H9 (cell line): ENCODE data around the gene MBP. TPM values are rescaled to one million over a fixed set of nuclear protein-coding genes. Genes with fewer than 3 reads are reported as not detected.

Experiments used
- DNase-seq: peaks from one replicate; pipeline ENCODE4 v3.0.0-alpha.2; 2017
- H2AFZ ChIP-seq: one replicate; pipeline ENCODE4 v1.6.1; 2013; ENCODE audit warnings: mild to moderate bottlenecking, low read length, control low read depth, moderate library complexity
- H2AK5ac ChIP-seq: 2 replicates; pipeline ENCODE4 v1.6.1; 2013; ENCODE audit warnings: low read length, control low read depth, mixed read lengths; ENCODE audit not compliant: insufficient read length
- H2BK120ac ChIP-seq: one replicate; pipeline ENCODE4 v1.6.1; 2013; ENCODE audit warnings: low read depth, mild to moderate bottlenecking, low read length, control low read depth, inconsistent platforms; ENCODE audit not compliant: poor library complexity, severe bottlenecking
- H2BK12ac ChIP-seq: 2 replicates; pipeline ENCODE4 v1.6.1; 2013; ENCODE audit warnings: low read length, control low read depth, mixed read lengths, low read depth; ENCODE audit not compliant: insufficient read length
- H2BK15ac ChIP-seq: 2 replicates; pipeline ENCODE4 v1.6.1; 2013; ENCODE audit warnings: low read depth, low read length, control low read depth
- H2BK20ac ChIP-seq: one replicate; pipeline ENCODE4 v1.6.1; 2013; ENCODE audit warnings: low read depth, mild to moderate bottlenecking, low read length, control low read depth, inconsistent platforms; ENCODE audit not compliant: poor library complexity, severe bottlenecking
- H2BK5ac ChIP-seq: 2 replicates; pipeline ENCODE4 v1.6.1; 2013; ENCODE audit warnings: low read length, control low read depth, mixed read lengths; ENCODE audit not compliant: insufficient read length
- H3K14ac ChIP-seq: 2 replicates; pipeline ENCODE4 v1.6.1; 2013; ENCODE audit warnings: low read length, control low read depth; ENCODE audit not compliant: insufficient read depth
- H3K18ac ChIP-seq: 2 replicates; pipeline ENCODE4 v1.6.1; 2013; ENCODE audit warnings: low read depth, mild to moderate bottlenecking, mixed read lengths, low read length, control low read depth; ENCODE audit not compliant: insufficient read length
- H3K23ac ChIP-seq: 2 replicates; pipeline ENCODE4 v1.6.1; 2013; ENCODE audit warnings: low read length, control low read depth, mixed read lengths, low read depth; ENCODE audit not compliant: insufficient read length
- H3K23me2 ChIP-seq: 2 replicates; pipeline ENCODE4 v1.6.1; 2013; ENCODE audit warnings: low read depth, mild to moderate bottlenecking, mixed read lengths, low read length, control low read depth; ENCODE audit not compliant: insufficient read length, poor library complexity, severe bottlenecking
- H3K27ac ChIP-seq: 2 replicates; pipeline ENCODE4 v1.5.1; 2013; ENCODE audit warnings: low read length, control low read depth, mixed read lengths, low read depth; ENCODE audit not compliant: insufficient read length
- H3K27me3 ChIP-seq: 2 replicates; pipeline ENCODE4 v1.6.1; 2013; ENCODE audit warnings: low read length, control low read depth, inconsistent platforms; ENCODE audit not compliant: insufficient read depth
- H3K4ac ChIP-seq: 2 replicates; pipeline ENCODE4 v1.6.1; 2013; ENCODE audit warnings: low read depth, mild to moderate bottlenecking, control low read depth, inconsistent platforms, low read length, moderate library complexity
- H3K4me1 ChIP-seq: 2 replicates; pipeline ENCODE4 v1.6.1; 2013; ENCODE audit warnings: low read length, control low read depth, inconsistent platforms; ENCODE audit not compliant: insufficient read depth
- H3K4me2 ChIP-seq: 2 replicates; pipeline ENCODE4 v1.6.1; 2013; ENCODE audit warnings: low read length, control low read depth, mixed read lengths; ENCODE audit not compliant: insufficient read length, insufficient read depth
- H3K56ac ChIP-seq: 2 replicates; pipeline ENCODE4 v1.6.1; 2013; ENCODE audit warnings: low read depth, mild to moderate bottlenecking, mixed read lengths, low read length, control low read depth; ENCODE audit not compliant: insufficient read length
- H3K79me1 ChIP-seq: 2 replicates; pipeline ENCODE4 v1.6.1; 2013; ENCODE audit warnings: low read depth, mild to moderate bottlenecking, moderate library complexity, low read length, control low read depth, inconsistent platforms; ENCODE audit not compliant: insufficient read depth, poor library complexity, severe bottlenecking
- H3K79me2 ChIP-seq: 2 replicates; pipeline ENCODE4 v1.6.1; 2013; ENCODE audit warnings: low read length, control low read depth, inconsistent platforms; ENCODE audit not compliant: insufficient read depth
- H3K9ac ChIP-seq: 2 replicates; pipeline ENCODE4 v1.6.1; 2013; ENCODE audit warnings: low read length, control low read depth, mixed read lengths; ENCODE audit not compliant: insufficient read length; ENCODE audit errors: extremely low read depth
- H3K9me3 ChIP-seq: one replicate; pipeline ENCODE4 v1.6.1; 2013; ENCODE audit warnings: low read depth, low read length, inconsistent platforms; ENCODE audit not compliant: control insufficient read depth
- H3T11ph ChIP-seq: one replicate; pipeline ENCODE4 v1.6.1; 2013; ENCODE audit warnings: mild to moderate bottlenecking, low read length, control low read depth, inconsistent platforms
- H4K20me1 ChIP-seq: one replicate; pipeline ENCODE4 v1.6.1; 2013; ENCODE audit not compliant: control insufficient read depth, insufficient read length, insufficient read depth
- H4K5ac ChIP-seq: 2 replicates; pipeline ENCODE4 v1.6.1; 2013; ENCODE audit warnings: low read depth, mild to moderate bottlenecking, mixed read lengths, low read length, control low read depth; ENCODE audit not compliant: insufficient read length
- H4K8ac ChIP-seq: replicated peaks from 2 replicates; pipeline ENCODE4 v1.6.1; 2013; ENCODE audit warnings: low read length, control low read depth, mixed read lengths, low read depth; ENCODE audit not compliant: insufficient read length
- H4K91ac ChIP-seq: 2 replicates; pipeline ENCODE4 v1.6.1; 2013; ENCODE audit warnings: low read depth, mild to moderate bottlenecking, moderate library complexity, mixed read lengths, low read length, control low read depth; ENCODE audit not compliant: insufficient read length
- H3K27ac Mint-ChIP-seq, 3 experiments: 2 replicates in 2 of 3; 3 replicates in 1 of 3; pipeline ENCODE4 v1.8.0; 2020 to 2021; ENCODE audit warnings: mixed read lengths in 3 of 3, mild to moderate bottlenecking in 1 of 3, moderate library complexity in 1 of 3
- H3K27me3 Mint-ChIP-seq: 2 replicates; pipeline ENCODE4 v1.8.0; 2021; ENCODE audit warnings: low read depth, mild to moderate bottlenecking, moderate library complexity, mixed read lengths
- H3K36me3 Mint-ChIP-seq, 3 experiments: 2 replicates in 2 of 3; 3 replicates in 1 of 3; pipeline ENCODE4 v1.8.0; 2020 to 2021; ENCODE audit warnings: low read depth in 3 of 3, mixed read lengths in 3 of 3; ENCODE audit not compliant: insufficient read depth in 1 of 3
- H3K4me1 Mint-ChIP-seq, 2 experiments: 2 replicates each; pipeline ENCODE4 v1.8.0; 2020; ENCODE audit warnings: mixed read lengths in 2 of 2
- H3K4me3 Mint-ChIP-seq, 2 experiments: 2 replicates in 1 of 2; 3 replicates in 1 of 2; pipeline ENCODE4 v1.8.0; 2020 to 2021; ENCODE audit warnings: mild to moderate bottlenecking in 2 of 2, mixed read lengths in 2 of 2, moderate library complexity in 1 of 2
- H3K9me3 Mint-ChIP-seq, 2 experiments: 2 replicates in 1 of 2; 3 replicates in 1 of 2; pipeline ENCODE4 v1.8.0; 2020; ENCODE audit warnings: mild to moderate bottlenecking in 2 of 2, mixed read lengths in 2 of 2, moderate library complexity in 1 of 2
- WGBS: extraction: QIAGEN DNeasy Blood & Tissue Kit; methylation state at CpG from one replicate; pipeline ENCODE4 v1.1.7; 2013; ENCODE audit warnings: missing lambda C conversion rate, low lambda C conversion rate, mixed read lengths; ENCODE audit not compliant: insufficient read length; ENCODE audit errors: extremely low coverage; 5-methylcytosine and 5-hydroxymethylcytosine counted together
- total RNA-seq: library from RNA; stranded (reverse); gene quantifications from 2 replicates; pipeline ENCODE4 v1.2.1, GENCODE V29; 2021
- TF ChIP-seq, protein P1 (sequence below): fragments of 200-600 bp; sonication (generic); conservative IDR thresholded peaks from 3 replicates; pipeline ENCODE4 v1.8.0; 2021; ENCODE audit warnings: antibody characterized with exemption, mild to moderate bottlenecking

The MBP gene
- total RNA-seq, 1 experiment from 2014 or later = 8.6 TPM

DNA sequence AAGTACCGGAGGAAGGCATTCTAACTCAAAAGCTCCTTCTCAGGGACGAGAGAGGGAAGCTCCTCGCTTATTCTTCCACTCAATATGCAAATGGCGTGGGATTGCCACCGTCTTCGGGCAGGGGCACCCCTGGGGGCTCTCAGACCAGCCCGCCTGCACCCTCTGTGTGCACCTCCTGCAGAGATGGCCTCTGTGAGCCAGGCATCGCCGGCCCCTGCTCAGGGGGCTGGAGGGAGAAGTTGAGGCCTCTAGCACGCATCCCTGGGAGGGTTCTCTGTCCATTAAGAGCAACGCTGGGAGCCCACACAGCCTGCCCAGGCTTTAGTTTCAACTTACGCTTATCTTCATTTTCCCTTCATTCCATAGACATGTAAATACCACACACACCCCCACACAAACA, 125.3 kb downstream of the MBP start:
- WGBS = no CpG with 5 or more reads among the region's 12 CpGs
- H3K14ac ChIP-seq = 0 out of 2 replicates have a peak overlapping the region, but pooled peaks have one; percentile 12
- DNase-seq = no peak
- no peaks in the 10 kb centered on the region for H3K23me2 ChIP-seq
- H3K9ac ChIP-seq = no peak overlapping the region
- no peak overlapping the region for H3K56ac ChIP-seq
- no peak overlapping the region for H2BK12ac ChIP-seq
- H3K79me1 ChIP-seq = no peaks in the 10 kb centered on the region
- H3K18ac ChIP-seq = no peak overlapping the region
- H4K5ac ChIP-seq = no peak overlapping the region
- TF ChIP-seq, protein P1, sequence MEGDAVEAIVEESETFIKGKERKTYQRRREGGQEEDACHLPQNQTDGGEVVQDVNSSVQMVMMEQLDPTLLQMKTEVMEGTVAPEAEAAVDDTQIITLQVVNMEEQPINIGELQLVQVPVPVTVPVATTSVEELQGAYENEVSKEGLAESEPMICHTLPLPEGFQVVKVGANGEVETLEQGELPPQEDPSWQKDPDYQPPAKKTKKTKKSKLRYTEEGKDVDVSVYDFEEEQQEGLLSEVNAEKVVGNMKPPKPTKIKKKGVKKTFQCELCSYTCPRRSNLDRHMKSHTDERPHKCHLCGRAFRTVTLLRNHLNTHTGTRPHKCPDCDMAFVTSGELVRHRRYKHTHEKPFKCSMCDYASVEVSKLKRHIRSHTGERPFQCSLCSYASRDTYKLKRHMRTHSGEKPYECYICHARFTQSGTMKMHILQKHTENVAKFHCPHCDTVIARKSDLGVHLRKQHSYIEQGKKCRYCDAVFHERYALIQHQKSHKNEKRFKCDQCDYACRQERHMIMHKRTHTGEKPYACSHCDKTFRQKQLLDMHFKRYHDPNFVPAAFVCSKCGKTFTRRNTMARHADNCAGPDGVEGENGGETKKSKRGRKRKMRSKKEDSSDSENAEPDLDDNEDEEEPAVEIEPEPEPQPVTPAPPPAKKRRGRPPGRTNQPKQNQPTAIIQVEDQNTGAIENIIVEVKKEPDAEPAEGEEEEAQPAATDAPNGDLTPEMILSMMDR = no peak
- H2BK5ac ChIP-seq = no peak overlapping the region
- no peak overlapping the region for H2AK5ac ChIP-seq
- H4K91ac ChIP-seq = no peak overlapping the region
- H2AFZ ChIP-seq = no peak overlapping the region
- H3K27me3 ChIP-seq = no peaks in the 10 kb centered on the region
- Mint-ChIP-seq H3K4me1 (peaks cover 36 to 41% of the 10 kb centered on the region in 2 experiments), H3K36me3 (no peaks in the 10 kb centered on the region), H3K27ac (peak overlapping the region in 2 of 3 experiments; percentile 44 to 49; a peak in 3 of 7 replicates), H3K4me3 (no peak overlapping the region; a peak in 1 of 5 replicates), H3K9me3 (no peaks in the 10 kb centered on the region), H3K27me3 (no peaks in the 10 kb centered on the region; the same call in none of the 2 replicates)
- no peaks in the 10 kb centered on the region for H3K9me3 ChIP-seq
- H3K27ac ChIP-seq = no peak overlapping the region
- H3K79me2 ChIP-seq = no peaks in the 10 kb centered on the region
- no peak overlapping the region for H3T11ph ChIP-seq
- H2BK120ac ChIP-seq = no peak overlapping the region
- no peak overlapping the region for H2BK15ac ChIP-seq
- no peak overlapping the region for H3K23ac ChIP-seq
- no peak overlapping the region for H3K4ac ChIP-seq
- H3K4me2 ChIP-seq = no peak overlapping the region
- no peak overlapping the region for H2BK20ac ChIP-seq
- no peak overlapping the region for H4K8ac ChIP-seq
- peaks cover 9% of the 10 kb centered on the region; the same call in 1 of the 2 replicates for H3K4me1 ChIP-seq
- H4K20me1 ChIP-seq = no peaks in the 10 kb centered on the region
